Effector memory CD4-positive, alpha-beta T cell (primary cell): ENCODE results near the gene CASP6.

ENCODE experiments used
- DNase-seq, 3 donors: peaks; one replicate each; pipeline ENCODE4 v3.0.0-alpha.2; 2020
- H3K27ac ChIP-seq: 2 replicates; pipeline ENCODE4 v1.7.0; 2013; ENCODE audit warnings: mild to moderate bottlenecking, low read length, moderate library complexity; ENCODE audit not compliant: insufficient read depth, poor library complexity, severe bottlenecking
- H3K27me3 ChIP-seq: replicated peaks from 2 replicates; pipeline ENCODE4 v1.7.0; 2013; ENCODE audit warnings: mild to moderate bottlenecking, low read length; ENCODE audit not compliant: insufficient read depth, control insufficient read depth, poor library complexity, severe bottlenecking
- H3K36me3 ChIP-seq: 2 replicates; pipeline ENCODE4 v1.7.0; 2013; ENCODE audit warnings: mild to moderate bottlenecking, low read length, moderate library complexity; ENCODE audit not compliant: control insufficient read depth, insufficient read depth
- H3K4me1 ChIP-seq: 2 replicates; pipeline ENCODE4 v1.7.0; 2013; ENCODE audit warnings: low read length, mild to moderate bottlenecking; ENCODE audit not compliant: control insufficient read depth, insufficient read depth, poor library complexity, severe bottlenecking
- H3K4me3 ChIP-seq: 2 replicates; pipeline ENCODE4 v1.7.0; 2013; ENCODE audit warnings: low read length, low read depth, mild to moderate bottlenecking; ENCODE audit not compliant: insufficient read depth, poor library complexity, severe bottlenecking
- H3K9me3 ChIP-seq: 2 replicates; pipeline ENCODE4 v1.7.0; 2013; ENCODE audit warnings: mild to moderate bottlenecking, low read length, moderate library complexity; ENCODE audit not compliant: control insufficient read depth

CASP6 gene

GRCh38 chr4:109648997-109649575, 54.2 kb downstream of the CASP6 start:
- peak overlapping the region; percentile 58 for H3K27ac ChIP-seq
- H3K36me3 ChIP-seq: peaks cover 6% of the 10 kb centered on the region
- H3K27me3 ChIP-seq: no peaks in the 10 kb centered on the region
- peaks cover 11% of the 10 kb centered on the region for H3K9me3 ChIP-seq
- DNase-seq: no peak
- H3K4me1 ChIP-seq: peaks cover 46% of the 10 kb centered on the region
- no peak overlapping the region for H3K4me3 ChIP-seq

DNA sequence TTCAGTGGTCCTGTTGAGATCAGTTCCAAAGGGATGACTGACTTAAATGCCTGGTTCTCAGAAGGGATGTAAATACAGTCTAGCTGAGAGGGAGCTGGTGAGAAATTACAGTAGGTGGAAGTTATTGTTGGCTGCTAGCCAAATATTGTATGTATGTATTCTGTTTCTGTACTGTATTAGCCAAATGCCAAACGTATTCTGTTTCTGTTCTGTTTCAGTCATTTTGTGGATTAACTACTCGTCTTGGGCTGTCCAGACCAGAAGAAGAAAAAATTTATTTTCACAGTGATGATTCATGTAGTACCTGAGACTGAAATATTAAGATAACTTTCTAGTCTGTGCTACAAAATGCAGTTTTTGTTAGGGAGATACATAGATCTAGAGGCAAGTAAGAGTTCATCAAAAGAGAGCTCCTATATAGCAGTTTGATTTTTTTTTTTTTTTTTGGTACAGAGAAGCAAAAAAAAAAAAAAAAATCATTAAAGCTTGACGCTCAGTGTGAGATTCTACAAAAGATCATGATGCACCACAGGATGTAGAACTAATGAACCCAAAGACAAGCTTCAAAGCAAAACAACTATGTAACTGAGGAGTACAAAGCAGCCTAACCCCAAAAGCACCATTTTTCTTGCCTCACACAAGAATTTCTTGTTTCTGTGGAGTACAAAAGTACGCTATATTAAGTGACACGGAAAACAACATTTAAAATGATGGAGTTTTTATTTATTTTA, 54.8 kb downstream of the CASP6 start:
- DNase-seq: no peak
- Histone ChIP-seq H3K27ac (peak overlapping the region; percentile 58), H3K9me3 (peaks cover 11% of the 10 kb centered on the region), H3K27me3 (no peaks in the 10 kb centered on the region), H3K4me3 (peak overlapping the region; percentile 26), H3K36me3 (peaks cover 6% of the 10 kb centered on the region), H3K4me1 (peaks cover 46% of the 10 kb centered on the region)

- Histone ChIP-seq H3K9me3 (no peaks in the 10 kb centered on the region), H3K4me1 (peaks cover 45% of the 10 kb centered on the region), H3K36me3 (no peaks in the 10 kb centered on the region), H3K4me3 (peak overlapping the region; percentile 10), H3K27ac (peak overlapping the region; percentile 43), H3K27me3 (no peaks in the 10 kb centered on the region)
- DNase-seq: no peak
Observed at GRCh38 chr4:109645874-109646710, 57.2 kb downstream of the CASP6 start.

- Histone ChIP-seq H3K4me3 (no peak overlapping the region), H3K27me3 (no peaks in the 10 kb centered on the region), H3K9me3 (no peaks in the 10 kb centered on the region), H3K27ac (no peak overlapping the region), H3K36me3 (no peaks in the 10 kb centered on the region), H3K4me1 (peaks cover 8% of the 10 kb centered on the region)
- no peak for DNase-seq
Observed at GRCh38 chr4:109640644-109641043, 62.6 kb downstream of the CASP6 start.
